Loucy (cell line): ENCODE results near the gene B4GALNT1.
"Not testable (repeated sequence)": the region's sequence is repeated elsewhere in the genome, so short reads cannot be mapped to it uniquely, and the experiment has no call there.

Experiments used
- H2AFZ ChIP-seq: fragments of 200-600 bp; sonication (generic); 2 replicates; pipeline ENCODE4 v1.6.0; 2016; ENCODE audit warnings: antibody characterized with exemption, mild to moderate bottlenecking, low read length, moderate library complexity
- H3F3A ChIP-seq: fragments of 200-600 bp; 2 replicates; pipeline ENCODE4 v1.6.0; 2016; ENCODE audit warnings: antibody characterized with exemption, low read depth, mild to moderate bottlenecking
- H3K27me3 ChIP-seq: fragments of 200-600 bp; sonication (generic); 2 replicates; pipeline ENCODE4 v1.6.1; 2014; ENCODE audit warnings: low read length, mild to moderate bottlenecking; ENCODE audit not compliant: insufficient read depth, poor library complexity, severe bottlenecking
- H3K36me3 ChIP-seq: fragments of 200-600 bp; sonication (generic); 2 replicates; pipeline ENCODE4 v1.6.1; 2016; ENCODE audit warnings: low read length; ENCODE audit not compliant: insufficient read depth
- H3K4me1 ChIP-seq: fragments of 200-600 bp; sonication (generic); 2 replicates; pipeline ENCODE4 v1.5.1; 2014; ENCODE audit warnings: low read length, mild to moderate bottlenecking; ENCODE audit not compliant: insufficient read depth, poor library complexity, severe bottlenecking
- H3K4me2 ChIP-seq: fragments of 200-600 bp; sonication (generic); 2 replicates; pipeline ENCODE4 v1.6.0; 2014; ENCODE audit warnings: antibody characterized with exemption, low read length, low read depth, mild to moderate bottlenecking; ENCODE audit not compliant: poor library complexity, severe bottlenecking
- H3K4me3 ChIP-seq: fragments of 200-600 bp; sonication (generic); 2 replicates; pipeline ENCODE4 v1.5.1; 2014; ENCODE audit warnings: low read length, mild to moderate bottlenecking, mixed read lengths; ENCODE audit not compliant: poor library complexity, severe bottlenecking
- H3K79me2 ChIP-seq: fragments of 200-600 bp; sonication (generic); 2 replicates; pipeline ENCODE4 v1.6.1; 2014; ENCODE audit warnings: low read length; ENCODE audit not compliant: insufficient read depth
- H3K9ac ChIP-seq: fragments of 200-600 bp; sonication (generic); 2 replicates; pipeline ENCODE4 v1.6.0; 2014; ENCODE audit warnings: mild to moderate bottlenecking, low read depth, low read length, moderate library complexity; ENCODE audit not compliant: poor library complexity, severe bottlenecking
- H3K9me2 ChIP-seq: fragments of 200-600 bp; sonication (generic); replicated peaks from 2 replicates; pipeline ENCODE4 v1.6.1; 2016; ENCODE audit warnings: low read depth, low read length, mixed read lengths
- H3K9me3 ChIP-seq: fragments of 200-600 bp; sonication (generic); 2 replicates; pipeline ENCODE4 v1.6.1; 2014; ENCODE audit warnings: mild to moderate bottlenecking, antibody characterized with exemption, low read length, low read depth; ENCODE audit not compliant: insufficient read depth
- H4K20me1 ChIP-seq: fragments of 200-600 bp; sonication (generic); 2 replicates; pipeline ENCODE4 v1.6.0; 2014; ENCODE audit warnings: antibody characterized with exemption, low read length, mild to moderate bottlenecking; ENCODE audit not compliant: insufficient read depth, poor library complexity, severe bottlenecking
- CTCF ChIP-seq: fragments of 200-600 bp; sonication (generic); conservative IDR thresholded peaks from 2 replicates; pipeline ENCODE4 v1.5.1; 2014; ENCODE audit warnings: mild to moderate bottlenecking, antibody characterized with exemption, low read length
- EZH2phosphoT487 ChIP-seq: fragments of 200-600 bp; IDR thresholded peaks from 2 replicates; pipeline ENCODE4 v1.6.1; 2018; ENCODE audit warnings: antibody characterized with exemption, mild to moderate bottlenecking, moderate library complexity, borderline replicate concordance

B4GALNT1 gene

DNA sequence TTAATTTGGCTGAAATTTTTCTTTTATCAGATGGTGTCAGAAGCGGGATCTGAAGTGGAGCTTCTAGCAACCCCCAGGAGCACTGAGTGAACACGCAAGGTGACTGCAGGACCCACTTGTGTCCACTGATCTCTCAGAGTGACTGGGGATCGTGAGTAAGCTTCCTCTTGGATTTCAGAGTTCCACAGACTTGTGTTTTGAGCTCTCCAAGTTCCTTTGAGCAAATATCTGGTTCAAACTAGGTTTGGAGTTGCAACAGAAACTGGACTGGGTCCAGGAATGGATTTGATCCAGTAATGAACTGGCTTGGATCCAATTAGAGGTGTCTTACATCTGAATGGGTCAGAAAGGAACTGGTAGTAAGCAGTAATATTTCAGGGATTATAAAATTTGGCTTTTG, 24.7 kb upstream of the B4GALNT1 start:
- TF ChIP-seq CTCF, result no peak
- no peak for TF ChIP-seq EZH2phosphoT487
- H2AFZ ChIP-seq, result no peak overlapping the region

GRCh38 chr12:57656408-57656807, 23.4 kb upstream of the B4GALNT1 start:
- H3K36me3 ChIP-seq, H4K20me1 ChIP-seq, H3K79me2 ChIP-seq, H3K27me3 ChIP-seq, H3K9me2 ChIP-seq, H3K9me3 ChIP-seq, H3F3A ChIP-seq, H3K4me1 ChIP-seq, H3K9ac ChIP-seq, H2AFZ ChIP-seq, H3K4me3 ChIP-seq, H3K4me2 ChIP-seq: not testable (repeated sequence)

More for the DNA sequence above, 24.7 kb upstream of the B4GALNT1 start:
- no peaks in the 10 kb centered on the region for H4K20me1 ChIP-seq
- no peaks in the 10 kb centered on the region for H3K9me2 ChIP-seq
- H3K9ac ChIP-seq, result no peak overlapping the region
- H3K4me3 ChIP-seq, result no peak overlapping the region
- H3K79me2 ChIP-seq, result no peaks in the 10 kb centered on the region
- H3K9me3 ChIP-seq, result 0 out of 2 replicates have a peak, but pooled peaks cover under 1% of the 10 kb centered on the region
- no peaks in the 10 kb centered on the region for H3K4me1 ChIP-seq
- no peaks in the 10 kb centered on the region for H3K27me3 ChIP-seq
- no peaks in the 10 kb centered on the region for H3F3A ChIP-seq
- no peaks in the 10 kb centered on the region for H3K36me3 ChIP-seq
- H3K4me2 ChIP-seq, result no peak overlapping the region

DNA sequence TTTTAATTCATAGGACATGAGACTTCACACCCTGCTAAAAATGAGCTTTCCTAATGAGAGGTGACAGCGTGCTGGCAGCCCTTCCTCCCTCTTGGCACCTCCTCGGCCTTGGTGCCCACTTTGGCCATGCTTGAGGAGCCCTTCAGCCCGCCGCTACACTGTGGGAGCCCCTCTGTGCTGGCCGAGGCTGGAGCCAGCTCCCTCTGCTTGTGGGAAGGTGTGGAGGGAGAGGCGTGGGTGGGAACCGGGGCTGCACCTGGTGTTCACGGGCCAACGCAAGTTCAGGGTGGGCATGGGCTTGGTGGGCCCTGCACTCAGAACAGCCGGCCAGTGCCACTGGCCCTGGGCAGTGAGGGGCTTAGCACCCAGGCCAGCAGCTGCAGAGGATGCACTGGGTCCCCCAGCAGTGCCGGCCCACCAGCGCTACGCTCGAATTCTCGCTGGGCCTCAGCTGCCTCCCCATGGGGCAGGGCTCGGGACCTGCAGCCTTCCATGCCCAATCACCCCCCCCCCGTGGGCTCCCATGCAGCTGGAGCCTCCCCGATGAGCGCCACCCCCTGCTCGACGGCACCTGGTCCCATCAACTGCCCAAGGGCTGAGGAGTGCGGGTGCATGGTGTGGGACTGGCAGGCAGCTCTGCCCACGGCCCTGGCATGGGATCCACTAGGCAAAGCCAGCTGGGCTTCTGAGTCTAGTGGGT, 22.7 kb upstream of the B4GALNT1 start:
- no peaks in the 10 kb centered on the region for H3K9me2 ChIP-seq
- H3K79me2 ChIP-seq, result no peaks in the 10 kb centered on the region
- H3K9me3 ChIP-seq, result 0 out of 2 replicates have a peak, but pooled peaks cover 4% of the 10 kb centered on the region
- no peak overlapping the region for H3K9ac ChIP-seq
- H3K4me1 ChIP-seq, result no peaks in the 10 kb centered on the region
- no peaks in the 10 kb centered on the region for H3K27me3 ChIP-seq
- TF ChIP-seq EZH2phosphoT487, result no peak
- TF ChIP-seq CTCF, result no peak
- no peak overlapping the region for H3K4me3 ChIP-seq
- H4K20me1 ChIP-seq, result no peaks in the 10 kb centered on the region
- no peak overlapping the region for H3K4me2 ChIP-seq
- no peaks in the 10 kb centered on the region for H3F3A ChIP-seq
- H2AFZ ChIP-seq, result no peak overlapping the region
- no peaks in the 10 kb centered on the region for H3K36me3 ChIP-seq

- Histone ChIP-seq H3K27me3 (no peaks in the 10 kb centered on the region), H2AFZ (no peak overlapping the region), H3K79me2 (no peaks in the 10 kb centered on the region), H3K4me3 (no peak overlapping the region), H3K36me3 (no peaks in the 10 kb centered on the region), H3K9me2 (no peaks in the 10 kb centered on the region), H3K4me1 (no peaks in the 10 kb centered on the region), H3K4me2 (no peak overlapping the region), H4K20me1 (no peaks in the 10 kb centered on the region), H3K9me3 (0 out of 2 replicates have a peak, but pooled peaks cover 4% of the 10 kb centered on the region), H3F3A (no peaks in the 10 kb centered on the region), H3K9ac (no peak overlapping the region)
- TF ChIP-seq EZH2phosphoT487 (no peak), CTCF (no peak)
These were observed 21.0 kb upstream of the B4GALNT1 start for GRCh38 chr12:57654042-57654441.

GRCh38 chr12:57646659-57647049, 13.7 kb upstream of the B4GALNT1 start:
- H3K4me1 ChIP-seq, H3K9ac ChIP-seq, H3K9me2 ChIP-seq, H3K79me2 ChIP-seq, H3K36me3 ChIP-seq, H2AFZ ChIP-seq, H3K9me3 ChIP-seq, H3K4me2 ChIP-seq, H3F3A ChIP-seq, H4K20me1 ChIP-seq, H3K4me3 ChIP-seq, H3K27me3 ChIP-seq: not testable (repeated sequence)
